ENCODE data around the gene LZTS2.

LZTS2 gene

GRCh38 chr10:101014966-101015581, 15.5 kb downstream of the LZTS2 start:
- DNase-seq: no peak

- no peak for DNase-seq
These were observed 16.0 kb downstream of the LZTS2 start for GRCh38 chr10:101015582-101015973.

DNA sequence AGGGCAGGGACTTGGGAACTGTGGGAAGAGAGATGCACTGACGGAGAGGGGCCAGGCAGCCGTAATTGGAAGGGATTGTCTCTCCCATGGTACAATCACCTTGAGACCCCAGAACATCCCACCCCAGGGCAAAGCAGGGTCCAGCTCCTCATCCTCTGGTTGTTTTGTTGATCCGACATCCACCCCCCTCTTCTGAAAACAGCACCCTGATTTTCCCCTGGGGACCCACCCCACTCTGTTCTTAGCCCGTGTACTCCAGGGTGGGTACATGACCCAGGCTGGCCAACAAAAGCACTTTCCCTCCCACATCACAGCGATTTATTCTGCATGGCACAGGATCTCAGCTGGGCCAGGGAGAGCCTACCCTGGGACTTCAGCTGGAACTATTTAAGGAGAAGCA, 17.2 kb downstream of the LZTS2 start:
- no peak for DNase-seq

DNA sequence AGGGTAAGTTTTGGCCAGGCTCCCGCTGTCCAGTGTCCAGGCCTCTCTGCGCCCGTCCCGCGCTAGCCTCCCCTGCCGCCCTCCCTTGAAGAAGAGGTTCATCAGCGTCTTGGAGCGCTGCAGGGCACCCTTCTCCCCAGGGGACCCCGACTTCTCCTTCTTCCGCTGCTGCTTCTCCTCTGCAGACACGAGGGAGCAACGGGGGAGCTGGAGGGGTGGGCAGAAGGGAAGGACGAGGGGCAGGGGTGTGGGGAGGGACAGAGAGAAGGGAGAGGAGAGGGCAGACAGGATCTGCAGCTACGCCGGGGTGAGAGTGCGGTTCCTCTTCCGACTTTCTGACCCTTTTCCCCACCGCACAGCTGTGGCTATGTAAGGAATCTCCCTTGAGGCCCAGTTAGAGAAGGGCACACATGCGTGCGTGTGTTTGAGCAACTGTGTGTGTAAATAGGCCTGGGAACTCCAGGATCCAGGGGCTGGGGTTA, 18.6 kb downstream of the LZTS2 start:
- no peak for DNase-seq

DNA sequence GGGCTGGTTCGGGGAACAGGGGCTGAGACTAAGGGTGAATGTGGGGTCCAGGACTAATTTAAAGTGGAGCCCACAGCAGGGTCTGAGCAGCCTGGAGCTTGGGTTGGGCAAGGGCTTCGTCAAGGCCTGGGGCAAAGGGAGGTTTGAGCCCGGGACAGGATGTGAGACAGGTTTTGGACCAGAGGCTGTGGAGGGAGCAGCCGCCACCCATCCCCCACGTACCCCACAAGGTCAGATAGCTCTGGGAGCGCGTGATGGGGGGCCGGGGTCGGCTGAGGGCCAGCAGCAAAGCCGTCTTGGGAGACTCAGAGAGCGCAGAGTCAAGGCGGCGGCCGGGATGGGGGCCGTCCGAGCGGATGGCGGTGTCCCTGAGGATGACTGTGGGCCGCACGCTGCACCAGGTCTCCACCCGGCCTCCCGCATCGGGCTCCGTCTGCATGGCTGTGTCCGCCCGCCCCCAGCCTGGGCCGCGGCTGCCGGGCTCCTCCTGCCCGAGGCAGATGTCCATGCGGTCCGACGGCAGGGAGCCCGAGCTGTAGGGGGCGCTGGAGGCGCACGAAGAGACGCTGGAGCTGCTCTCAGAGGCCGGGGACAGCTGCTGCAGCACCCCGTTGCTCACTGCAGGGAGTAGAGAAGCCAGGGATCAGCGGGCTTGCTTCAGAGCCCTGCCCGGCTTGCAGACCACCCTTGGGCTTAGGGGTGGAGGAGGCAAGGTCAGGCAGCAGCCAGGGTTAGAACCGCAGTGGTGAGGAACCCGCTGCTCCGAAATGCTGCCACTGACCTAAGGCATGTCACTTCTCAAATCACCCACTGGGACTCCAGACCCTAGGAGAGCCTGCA, 19.2 kb downstream of the LZTS2 start:
- DNase-seq: no peak

DNA sequence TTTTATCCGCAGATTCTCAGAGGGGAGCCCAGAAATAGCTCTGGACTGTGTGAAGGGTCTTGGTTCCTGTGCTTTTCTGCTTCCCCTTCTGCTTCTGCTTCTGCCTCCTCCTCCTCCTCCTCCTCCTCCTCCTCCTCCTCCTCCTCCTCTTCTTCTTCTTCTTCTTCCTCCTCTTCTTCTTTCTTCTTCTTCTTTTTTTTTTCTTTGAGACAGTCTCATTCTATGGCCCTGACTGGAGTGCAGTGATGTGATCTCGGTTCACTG, 19.8 kb downstream of the LZTS2 start:
- DNase-seq: no peak

DNA sequence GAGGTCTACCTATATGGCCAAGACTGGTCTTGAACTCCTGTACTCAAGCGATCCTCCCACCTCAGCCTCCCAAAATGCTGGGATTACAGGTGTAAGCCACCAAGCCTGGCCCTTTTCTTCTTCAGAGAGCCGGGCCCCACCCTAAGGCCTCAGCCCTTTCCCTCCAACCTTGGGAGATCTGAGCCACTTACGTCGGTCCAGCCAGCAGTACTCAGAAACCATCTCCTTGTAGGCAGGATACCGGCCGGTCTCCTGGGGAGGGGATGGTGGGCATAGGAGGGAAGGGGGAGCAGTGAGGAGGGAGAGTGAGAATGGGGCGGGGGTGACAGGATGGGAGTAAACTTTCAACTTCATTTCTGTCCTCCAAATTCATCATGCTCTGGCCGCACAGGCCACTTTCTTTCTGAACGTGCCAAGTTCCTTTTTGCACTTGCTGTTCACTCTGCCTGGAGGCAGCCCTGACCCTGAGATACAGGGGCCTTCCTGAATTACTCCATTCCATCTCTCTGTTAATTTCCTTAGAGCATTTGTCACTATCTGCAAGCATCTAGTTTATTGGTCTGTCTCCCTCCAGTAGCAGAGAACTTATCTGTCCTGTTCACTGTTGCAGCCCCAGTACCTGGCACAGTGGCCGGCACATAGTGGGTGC, 20.9 kb downstream of the LZTS2 start:
- DNase-seq: no peak

- DNase-seq: no peak
These were observed 21.6 kb downstream of the LZTS2 start for GRCh38 chr10:101021239-101021638.

GRCh38 chr10:101021692-101022251, 22.2 kb downstream of the LZTS2 start:
- no peak for DNase-seq

- DNase-seq: no peak
These were observed 23.5 kb downstream of the LZTS2 start for GRCh38 chr10:101022967-101023705.

DNA sequence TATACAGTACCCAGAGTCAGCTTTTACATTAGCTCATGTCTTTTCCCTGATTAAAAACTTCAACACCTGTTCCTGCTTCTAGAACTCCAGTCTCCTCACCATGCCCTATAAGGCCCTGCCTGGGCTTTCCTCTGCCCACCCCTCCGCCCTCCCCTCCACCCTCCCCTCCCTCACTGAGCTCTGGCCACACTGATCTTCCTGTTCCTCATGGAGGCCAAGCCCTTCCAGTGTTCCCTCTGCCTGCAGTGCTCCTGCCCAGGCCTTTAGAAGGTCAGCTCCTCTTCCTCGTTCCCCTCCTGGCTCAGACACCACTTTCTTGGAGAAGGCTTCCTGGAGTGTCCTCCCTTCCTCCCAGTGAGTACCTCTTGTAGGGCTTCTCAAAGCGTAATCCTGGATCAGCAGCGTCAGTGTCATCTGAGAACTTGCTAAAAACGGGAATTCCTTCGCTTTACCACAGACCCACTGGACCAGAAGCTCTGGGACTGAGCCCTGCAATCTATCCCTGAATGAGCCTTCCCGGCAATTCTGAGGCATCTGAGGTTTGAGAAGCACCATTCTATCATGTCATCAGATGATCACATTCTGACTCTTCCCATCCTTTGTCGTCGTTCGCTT, 27.6 kb downstream of the LZTS2 start:
- DNase-seq: no peak

GRCh38 chr10:101028446-101029337, 29.1 kb downstream of the LZTS2 start:
- no peak for DNase-seq

DNA sequence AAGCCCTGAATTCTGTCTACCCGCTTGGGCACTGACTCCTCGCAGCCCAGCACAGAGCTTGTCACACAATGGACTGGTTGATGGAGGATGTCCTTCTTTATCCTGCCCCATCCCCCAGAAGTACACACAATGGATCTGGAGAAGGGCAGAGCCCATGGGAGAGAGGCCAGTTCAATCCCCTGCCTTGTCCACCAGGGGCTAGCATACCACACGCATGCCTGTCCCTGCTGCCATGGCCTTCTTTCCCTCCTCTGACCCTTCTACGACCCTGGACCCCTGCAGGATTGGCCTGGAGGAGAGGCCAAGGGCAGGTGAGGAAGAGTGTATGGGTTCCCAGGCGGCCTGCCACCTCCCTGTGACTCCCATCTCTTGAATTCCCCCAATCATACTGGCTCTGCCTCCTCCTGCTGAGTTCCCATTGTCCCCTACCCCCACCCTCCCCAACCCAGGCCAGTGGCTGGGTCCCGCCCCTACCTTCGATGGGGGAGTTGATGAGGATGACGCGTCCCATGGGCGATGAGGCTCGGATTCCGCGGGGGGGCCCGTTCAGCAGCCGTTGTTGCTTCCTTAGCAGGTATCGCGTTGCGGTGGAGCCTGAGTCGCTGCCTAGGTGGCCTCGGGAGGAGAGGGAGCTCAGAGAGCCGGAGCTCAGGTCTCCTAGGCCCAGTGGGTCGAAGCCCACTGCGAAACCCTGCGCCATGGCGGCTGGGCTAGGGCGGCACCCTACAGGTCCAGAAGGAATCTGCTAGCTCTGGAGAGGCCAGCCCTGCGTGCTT, 30.1 kb downstream of the LZTS2 start:
- DNase-seq: no peak

- no peak for DNase-seq
These were observed 31.0 kb downstream of the LZTS2 start for GRCh38 chr10:101030496-101031127.

- no peak for DNase-seq
These were observed 31.7 kb downstream of the LZTS2 start, which contains the start of the genes PDZD7 and SFXN3 for GRCh38 chr10:101031128-101031795. Gene PDZD7 (minus strand): TSS chr10:101031129. CDS start chr10:101030219, 910 bp downstream. Gene SFXN3 (plus strand): TSS chr10:101031234. CDS start chr10:101034695, 3,461 bp downstream.

GRCh38 chr10:101031796-101032636, 32.4 kb downstream of the LZTS2 start:
- DNase-seq: no peak

- no peak for DNase-seq
These were observed 33.1 kb downstream of the LZTS2 start for GRCh38 chr10:101032637-101033224.

- no peak for DNase-seq
These were observed 33.7 kb downstream of the LZTS2 start for GRCh38 chr10:101033276-101033675.
